Endothelial cell of umbilical vein (primary cell): Measurements from ENCODE around the gene SPECC1L. TPM values are rescaled to one million over a fixed set of nuclear protein-coding genes. Genes with fewer than 3 reads are reported as not detected.

Experiments
- BruUV-seq: library from RNA; stranded (reverse); fragments of 400-500 nt; replicated peaks from 2 replicates; lab custom pipeline; 2021; lab: Mats Ljungman, UMichigan
- CTCF ChIA-PET: fragments of 300-600, 350-600 bp; sonication (Branson Sonifier 250); formaldehyde crosslinking; loops from one replicate; lab custom pipeline; 2021; ENCODE audit warnings: antibody characterized with exemption, inconsistent platforms; lab: Charles Lee
- POLR2A ChIA-PET: fragments of 300-600, 350-600 bp; sonication (Branson Sonifier 250); formaldehyde crosslinking; loops from one replicate; lab custom pipeline; 2021; ENCODE audit warnings: antibody characterized with exemption, inconsistent platforms; lab: Charles Lee
- DNase-seq: peaks from one replicate; pipeline ENCODE4 v3.0.0-alpha.2; 2011; ENCODE audit warnings: low read depth, low spot score
- FAIRE-seq: peaks from 2 replicates; lab custom pipeline; 2011; peaks lifted over from hg19 to GRCh38; lab: Jason Lieb, UNC
- H2AFZ ChIP-seq: 2 replicates; pipeline ENCODE4 v1.6.0; 2012; ENCODE audit warnings: low read depth, low read length, control low read depth, inconsistent platforms
- H3K27ac ChIP-seq: 2 replicates; pipeline ENCODE4 v1.5.1; 2011; ENCODE audit warnings: low read depth, mild to moderate bottlenecking, control low read depth, low read length, moderate library complexity; ENCODE audit not compliant: insufficient read depth
- H3K27me3 ChIP-seq, 2 experiments: 2 replicates each; pipeline versions ENCODE4 v1.6.0 to v1.6.1; 2011; ENCODE audit warnings: low read length in 2 of 2, mixed read lengths in 1 of 2; ENCODE audit not compliant: control insufficient read depth in 2 of 2, insufficient read depth in 2 of 2
- H3K36me3 ChIP-seq, 2 experiments: 2 replicates in 1 of 2; 3 replicates in 1 of 2; pipeline ENCODE4 v1.5.1; 2011; ENCODE audit warnings: low read length in 2 of 2, mild to moderate bottlenecking in 1 of 2, moderate library complexity in 1 of 2; ENCODE audit not compliant: control insufficient read depth in 2 of 2, insufficient read depth in 2 of 2; ENCODE audit errors: extremely low read depth in 1 of 2
- H3K4me1 ChIP-seq: 3 replicates; pipeline ENCODE4 v1.5.1; 2011; ENCODE audit warnings: mild to moderate bottlenecking, low read length; ENCODE audit not compliant: control insufficient read depth, insufficient read depth; ENCODE audit errors: extremely low read depth
- H3K4me2 ChIP-seq: 2 replicates; pipeline ENCODE4 v1.6.1; 2011; ENCODE audit warnings: low read length, control low read depth, mixed read lengths; ENCODE audit not compliant: insufficient read depth
- H3K4me3 ChIP-seq, 3 experiments: fragments of 200-600 bp in 1 of 3; sonication (generic), shearing (Covaris generic) in 1 of 3; replicated peaks in 1 of 3; 2 replicates each; pipeline ENCODE4 v1.5.1; 2011 to 2016; ENCODE audit warnings: control low read depth in 3 of 3, low read length in 3 of 3, mild to moderate bottlenecking in 2 of 3, inconsistent platforms in 1 of 3, low read depth in 1 of 3, moderate library complexity in 1 of 3; ENCODE audit not compliant: insufficient read depth in 1 of 3
- H3K79me2 ChIP-seq: 2 replicates; pipeline ENCODE4 v1.6.0; 2012; ENCODE audit warnings: low read length, inconsistent platforms; ENCODE audit not compliant: control insufficient read depth, insufficient read depth
- H3K9ac ChIP-seq: replicated peaks from 2 replicates; pipeline ENCODE3; 2011; ENCODE audit warnings: low read length, control low read depth; ENCODE audit not compliant: insufficient read depth; ENCODE audit errors: extremely low read depth
- H3K9me1 ChIP-seq: replicated peaks from 3 replicates; pipeline ENCODE4 v1.6.0; 2011; ENCODE audit warnings: mild to moderate bottlenecking, low read length; ENCODE audit not compliant: control insufficient read depth, insufficient read depth; ENCODE audit errors: extremely low read depth
- H3K9me3 ChIP-seq: replicated peaks from 2 replicates; pipeline ENCODE4 v1.5.1; 2012; ENCODE audit warnings: low read length, inconsistent platforms; ENCODE audit not compliant: control insufficient read depth, insufficient read depth
- H4K20me1 ChIP-seq: replicated peaks from 2 replicates; pipeline ENCODE3; 2011; ENCODE audit warnings: mild to moderate bottlenecking, low read length; ENCODE audit not compliant: control insufficient read depth, insufficient read depth; ENCODE audit errors: extremely low read depth
- CTCF ChIP-seq, 2 donors: IDR thresholded peaks; 1 replicate in 1 of 2; 2 replicates in 1 of 2; pipeline ENCODE4 v1.5.1; 2011; ENCODE audit warnings: low read length in 2 of 2, mild to moderate bottlenecking in 2 of 2, moderate library complexity in 2 of 2, control low read depth in 1 of 2, inconsistent platforms in 1 of 2, low read depth in 1 of 2; ENCODE audit not compliant: insufficient read depth in 1 of 2; ENCODE audit errors: extremely low read depth in 1 of 2
- EZH2 ChIP-seq: IDR thresholded peaks from 2 replicates; pipeline ENCODE4 v1.6.1; 2012; ENCODE audit warnings: borderline replicate concordance, low read depth, mild to moderate bottlenecking, moderate library complexity, low read length, inconsistent platforms; ENCODE audit not compliant: severe bottlenecking
- FOS ChIP-seq: IDR thresholded peaks from 2 replicates; pipeline ENCODE4 v1.6.1; 2011; ENCODE audit warnings: mild to moderate bottlenecking, low read length, moderate library complexity, borderline replicate concordance; ENCODE audit not compliant: insufficient read depth
- GATA2 ChIP-seq: IDR thresholded peaks from 2 replicates; pipeline ENCODE4 v1.7.0; 2011; ENCODE audit warnings: low read depth, mild to moderate bottlenecking, moderate library complexity, mixed read lengths, low read length; ENCODE audit not compliant: insufficient read length, insufficient read depth
- JUN ChIP-seq: IDR thresholded peaks from 2 replicates; pipeline ENCODE4 v1.6.1; 2011; ENCODE audit warnings: borderline replicate concordance, low read depth; ENCODE audit not compliant: insufficient read length, insufficient read depth
- MAX ChIP-seq: IDR thresholded peaks from 2 replicates; pipeline ENCODE4 v1.6.1; 2011; ENCODE audit not compliant: insufficient read depth, insufficient read length
- MYC ChIP-seq: IDR thresholded peaks from one replicate; pipeline ENCODE4 v1.6.1; 2011; ENCODE audit warnings: mild to moderate bottlenecking, low read depth, low read length
- POLR2A ChIP-seq: IDR thresholded peaks from 2 replicates; pipeline ENCODE4 v1.6.1; 2012; ENCODE audit warnings: low read depth, mild to moderate bottlenecking, control low read depth, low read length
- dilution Hi-C: fragments of 300-500 bp; cut with MboI; formaldehyde crosslinking; loops from one replicate; pipeline ENCODE4 v1.15.0; 2019; ENCODE audit warnings: low sequenced_read_pairs; ENCODE audit not compliant: extremely low pct_ligation_motif_present
- intact Hi-C: fragments of 100-400 bp; cut with micrococcal nuclease; formaldehyde crosslinking; loops from one replicate; pipeline ENCODE4 v1.10.0; 2022
- polyA plus RNA-seq, 4 experiments: library from polyadenylated mRNA; depleted of rRNA in 3 of 4; stranded (reverse) in 3 of 4; unstranded in 1 of 4; fragments of >200 nt; gene quantifications; 2 replicates each; pipeline versions ENCODE4 v1.2.1 to v1.2.3, GENCODE V29; 2011 to 2012; ENCODE audit warnings: missing spikeins in 1 of 4
- total RNA-seq: library from RNA; stranded (reverse); gene quantifications from 2 replicates; pipeline ENCODE4 v1.2.3, GENCODE V29; 2021

SPECC1L gene
- total and polyA plus RNA-seq, 2 donors (not counting 3 experiments of a cell fraction or from before 2014, with no cell fraction given): 22.8 to 79.3 TPM

- no peak for TF ChIP-seq MAX
- TF ChIP-seq GATA2: no peak
- TF ChIP-seq CTCF (IDR thresholded peaks at IDR 0.05; ENCODE audit: extremely low read depth in 1 of 2, insufficient read depth in 1 of 2, low read depth in 1 of 2, low read length in 2 of 2): peak in 1 of 2 donors; percentile 19
- TF ChIP-seq JUN: no peak
- TF ChIP-seq FOS: no peak
- TF ChIP-seq EZH2: no peak
- TF ChIP-seq POLR2A: no peak
- no peak for TF ChIP-seq MYC
- dilution Hi-C loops: loop anchor here (5.0 kb wide), 1 partner anchor 52 kb away; no protein-coding TSS in a partner anchor
- Histone ChIP-seq H3K4me2 (peak overlapping the region; percentile 57), H3K27me3 (no peaks in the 10 kb centered on the region), H3K36me3 (no peaks in the 10 kb centered on the region), H3K9ac (no peak overlapping the region), H3K27ac (peak overlapping the region; percentile 33), H3K79me2 (no peaks in the 10 kb centered on the region), H4K20me1 (no peaks in the 10 kb centered on the region), H3K9me1 (no peaks in the 10 kb centered on the region), H3K9me3 (no peaks in the 10 kb centered on the region), H3K4me1 (peaks cover 41% of the 10 kb centered on the region), H2AFZ (peak overlapping the region; percentile 91), H3K4me3 (no peak overlapping the region)
- ChIA-PET POLR2A (no interaction called here), CTCF (interaction anchor here (0.7 to 1.3 kb wide), 3 partner anchors 16 to 34 kb away, joined by 3 read pairs; no protein-coding TSS in a partner anchor)
- DNase-seq (peak; percentile 51), FAIRE-seq (no peak)
- intact Hi-C loops: no loop called here
- BruUV-seq: no TSS peak
These were observed 189.9 kb downstream of the SPECC1L start for GRCh38 chr22:24460418-24461089.
